ENCODE measurements around the gene WLS.

WLS gene

GRCh38 chr1:68276448-68276847, 44.1 kb upstream of the WLS start:
- no CpG with 5 or more reads among the region's 2 CpGs for WGBS, 2 donors (ENCODE audit: extremely low coverage in 2 of 2, insufficient read length in 2 of 2, insufficient replicate concordance in 1 of 2)
- H4K91ac ChIP-seq (ENCODE audit: low read depth, low read length, poor library complexity) = no peak overlapping the region
- H2BK5ac ChIP-seq (ENCODE audit: low read length) = no peak overlapping the region
- H3K9me3 ChIP-seq (replicated peaks in 1 of 2; ENCODE audit: control insufficient read depth in 2 of 2, insufficient read depth in 1 of 2, low read depth in 1 of 2, low read length in 2 of 2) = no peaks in the 10 kb centered on the region
- H2BK15ac ChIP-seq (ENCODE audit: low read length) = no peak overlapping the region
- H2BK12ac ChIP-seq (ENCODE audit: low read length) = no peak overlapping the region
- H3K18ac ChIP-seq (ENCODE audit: low read length) = no peak overlapping the region
- no peak overlapping the region for H3K9ac ChIP-seq (ENCODE audit: low read depth, low read length, poor library complexity)
- no peak overlapping the region for H4K8ac ChIP-seq (ENCODE audit: low read depth, low read length)
- H3K4ac ChIP-seq (ENCODE audit: low read length) = no peak overlapping the region
- H2BK120ac ChIP-seq (ENCODE audit: low read depth, low read length) = no peak overlapping the region
- H3K23ac ChIP-seq (ENCODE audit: low read depth, low read length, poor library complexity) = no peak overlapping the region
- H3K79me1 ChIP-seq (ENCODE audit: low read depth, low read length) = no peaks in the 10 kb centered on the region
- H2AFZ ChIP-seq (ENCODE audit: low read length) = no peak overlapping the region
- no peaks in the 10 kb centered on the region for H3K36me3 ChIP-seq (replicated peaks in 1 of 2; ENCODE audit: control insufficient read depth in 2 of 2, insufficient read depth in 2 of 2, low read length in 2 of 2)
- H3K4me3 ChIP-seq (ENCODE audit: low read length in 2 of 2) = no peak overlapping the region
- H3K27ac ChIP-seq (replicated peaks; ENCODE audit: low read length) = no peak overlapping the region
- H3K27me3 ChIP-seq (ENCODE audit: control insufficient read depth in 3 of 3, insufficient read depth in 3 of 3, low read depth in 1 of 3, low read length in 3 of 3) = no peaks in the 10 kb centered on the region
- no peak overlapping the region for H2AK5ac ChIP-seq (ENCODE audit: low read depth, low read length)
- H3K14ac ChIP-seq (ENCODE audit: low read length) = no peak overlapping the region
- no peak for DNase-seq (ENCODE audit: low spot score)
- no peak overlapping the region for H3K4me2 ChIP-seq (ENCODE audit: insufficient read depth, low read length, poor library complexity, severe bottlenecking)
- H3K4me1 ChIP-seq (ENCODE audit: control insufficient read depth in 2 of 2, insufficient read depth in 1 of 2, low read depth in 1 of 2, low read length in 2 of 2) = peaks cover 0 to 6% of the 10 kb centered on the region in 2 donors

GRCh38 chr1:68273530-68273929, 41.2 kb upstream of the WLS start:
- Histone ChIP-seq H2AFZ (ENCODE audit: low read length) (no peak overlapping the region), H2BK5ac (ENCODE audit: low read length) (no peak overlapping the region), H4K91ac (ENCODE audit: low read depth, low read length, poor library complexity) (no peak overlapping the region), H3K14ac (ENCODE audit: low read length) (no peak overlapping the region), H3K27ac (replicated peaks; ENCODE audit: low read length) (no peak overlapping the region), H3K79me1 (ENCODE audit: low read depth, low read length) (no peaks in the 10 kb centered on the region), H3K9me3 (replicated peaks in 1 of 2; ENCODE audit: control insufficient read depth in 2 of 2, insufficient read depth in 1 of 2, low read depth in 1 of 2, low read length in 2 of 2) (no peaks in the 10 kb centered on the region), H3K23ac (ENCODE audit: low read depth, low read length, poor library complexity) (no peak overlapping the region), H3K4me1 (ENCODE audit: control insufficient read depth in 2 of 2, insufficient read depth in 1 of 2, low read depth in 1 of 2, low read length in 2 of 2) (peaks cover 0 to 6% of the 10 kb centered on the region in 2 donors), H3K18ac (ENCODE audit: low read length) (no peak overlapping the region), H3K4me2 (ENCODE audit: insufficient read depth, low read length, poor library complexity, severe bottlenecking) (no peak overlapping the region), H3K9ac (ENCODE audit: low read depth, low read length, poor library complexity) (no peak overlapping the region), H2BK120ac (ENCODE audit: low read depth, low read length) (no peak overlapping the region), H2BK12ac (ENCODE audit: low read length) (no peak overlapping the region), H3K4ac (ENCODE audit: low read length) (no peak overlapping the region), H3K27me3 (ENCODE audit: control insufficient read depth in 3 of 3, insufficient read depth in 3 of 3, low read depth in 1 of 3, low read length in 3 of 3) (no peaks in the 10 kb centered on the region), H4K8ac (ENCODE audit: low read depth, low read length) (no peak overlapping the region), H2BK15ac (ENCODE audit: low read length) (no peak overlapping the region), H3K36me3 (replicated peaks in 1 of 2; ENCODE audit: control insufficient read depth in 2 of 2, insufficient read depth in 2 of 2, low read length in 2 of 2) (no peaks in the 10 kb centered on the region), H2AK5ac (ENCODE audit: low read depth, low read length) (no peak overlapping the region), H3K4me3 (ENCODE audit: low read length in 2 of 2) (no peak overlapping the region)
- DNase-seq (ENCODE audit: low spot score) = no peak
- no CpG with 5 or more reads among the region's 4 CpGs for WGBS, 2 donors (ENCODE audit: extremely low coverage in 2 of 2, insufficient read length in 2 of 2, insufficient replicate concordance in 1 of 2)

GRCh38 chr1:68271596-68271995, 39.3 kb upstream of the WLS start:
- no peak overlapping the region for H3K27ac ChIP-seq (replicated peaks; ENCODE audit: low read length)
- no peak overlapping the region for H3K4me2 ChIP-seq (ENCODE audit: insufficient read depth, low read length, poor library complexity, severe bottlenecking)
- H3K14ac ChIP-seq (ENCODE audit: low read length) = no peak overlapping the region
- no peak overlapping the region for H4K91ac ChIP-seq (ENCODE audit: low read depth, low read length, poor library complexity)
- H2AFZ ChIP-seq (ENCODE audit: low read length) = no peak overlapping the region
- no CpG with 5 or more reads among the region's 5 CpGs for WGBS, 2 donors (ENCODE audit: extremely low coverage in 2 of 2, insufficient read length in 2 of 2, insufficient replicate concordance in 1 of 2)
- peaks cover 0 to 6% of the 10 kb centered on the region in 2 donors for H3K4me1 ChIP-seq (ENCODE audit: control insufficient read depth in 2 of 2, insufficient read depth in 1 of 2, low read depth in 1 of 2, low read length in 2 of 2)
- DNase-seq (ENCODE audit: low spot score) = no peak
- no peaks in the 10 kb centered on the region for H3K79me1 ChIP-seq (ENCODE audit: low read depth, low read length)
- H2AK5ac ChIP-seq (ENCODE audit: low read depth, low read length) = no peak overlapping the region
- no peak overlapping the region for H2BK15ac ChIP-seq (ENCODE audit: low read length)
- H3K4me3 ChIP-seq (ENCODE audit: low read length in 2 of 2) = no peak overlapping the region
- no peaks in the 10 kb centered on the region for H3K27me3 ChIP-seq (ENCODE audit: control insufficient read depth in 3 of 3, insufficient read depth in 3 of 3, low read depth in 1 of 3, low read length in 3 of 3)
- no peak overlapping the region for H2BK120ac ChIP-seq (ENCODE audit: low read depth, low read length)
- no peak overlapping the region for H4K8ac ChIP-seq (ENCODE audit: low read depth, low read length)
- H3K36me3 ChIP-seq (replicated peaks in 1 of 2; ENCODE audit: control insufficient read depth in 2 of 2, insufficient read depth in 2 of 2, low read length in 2 of 2) = no peaks in the 10 kb centered on the region
- H2BK12ac ChIP-seq (ENCODE audit: low read length) = no peak overlapping the region
- H3K23ac ChIP-seq (ENCODE audit: low read depth, low read length, poor library complexity) = no peak overlapping the region
- no peak overlapping the region for H3K4ac ChIP-seq (ENCODE audit: low read length)
- no peak overlapping the region for H3K9ac ChIP-seq (ENCODE audit: low read depth, low read length, poor library complexity)
- no peak overlapping the region for H3K18ac ChIP-seq (ENCODE audit: low read length)
- H2BK5ac ChIP-seq (ENCODE audit: low read length) = no peak overlapping the region
- H3K9me3 ChIP-seq (replicated peaks in 1 of 2; ENCODE audit: control insufficient read depth in 2 of 2, insufficient read depth in 1 of 2, low read depth in 1 of 2, low read length in 2 of 2) = no peaks in the 10 kb centered on the region

- Histone ChIP-seq H2BK12ac (ENCODE audit: low read length) (no peak overlapping the region), H3K27me3 (ENCODE audit: control insufficient read depth in 3 of 3, insufficient read depth in 3 of 3, low read depth in 1 of 3, low read length in 3 of 3) (no peaks in the 10 kb centered on the region), H3K4me3 (ENCODE audit: low read length in 2 of 2) (no peak overlapping the region), H3K4me2 (ENCODE audit: insufficient read depth, low read length, poor library complexity, severe bottlenecking) (no peak overlapping the region), H4K8ac (ENCODE audit: low read depth, low read length) (no peak overlapping the region), H3K14ac (ENCODE audit: low read length) (no peak overlapping the region), H3K18ac (ENCODE audit: low read length) (no peak overlapping the region), H3K27ac (replicated peaks; ENCODE audit: low read length) (no peak overlapping the region), H3K36me3 (replicated peaks in 1 of 2; ENCODE audit: control insufficient read depth in 2 of 2, insufficient read depth in 2 of 2, low read length in 2 of 2) (no peaks in the 10 kb centered on the region), H3K9me3 (replicated peaks in 1 of 2; ENCODE audit: control insufficient read depth in 2 of 2, insufficient read depth in 1 of 2, low read depth in 1 of 2, low read length in 2 of 2) (no peaks in the 10 kb centered on the region), H3K79me1 (ENCODE audit: low read depth, low read length) (no peaks in the 10 kb centered on the region), H4K91ac (ENCODE audit: low read depth, low read length, poor library complexity) (no peak overlapping the region), H3K4ac (ENCODE audit: low read length) (no peak overlapping the region), H2BK120ac (ENCODE audit: low read depth, low read length) (no peak overlapping the region), H2AK5ac (ENCODE audit: low read depth, low read length) (no peak overlapping the region), H3K9ac (ENCODE audit: low read depth, low read length, poor library complexity) (no peak overlapping the region), H2AFZ (ENCODE audit: low read length) (no peak overlapping the region), H2BK15ac (ENCODE audit: low read length) (no peak overlapping the region), H2BK5ac (ENCODE audit: low read length) (no peak overlapping the region), H3K23ac (ENCODE audit: low read depth, low read length, poor library complexity) (no peak overlapping the region), H3K4me1 (ENCODE audit: control insufficient read depth in 2 of 2, insufficient read depth in 1 of 2, low read depth in 1 of 2, low read length in 2 of 2) (peaks cover 0 to 6% of the 10 kb centered on the region in 2 donors)
- DNase-seq (ENCODE audit: low spot score) = no peak
These were observed 38.6 kb upstream of the WLS start for GRCh38 chr1:68270951-68271350.
